Esophagus squamous epithelium (tissue), 4 donors: ENCODE measurements around the gene ZNF541.

Source experiments
- POLR2A ChIP-seq, 4 donors: fragments of 450-650 bp; IDR thresholded peaks; one replicate each; pipeline ENCODE4 v1.6.1; 2017; ENCODE audit warnings: antibody characterized with exemption in 4 of 4, mild to moderate bottlenecking in 4 of 4, moderate library complexity in 3 of 4
- TF ChIP-seq, protein P1 (sequence below), 6 experiments: fragments of 450-650 bp in 4 of 6; fragments of 200-600 bp in 2 of 6; sonication (generic) in 2 of 6; IDR thresholded peaks; one replicate each; pipeline ENCODE4 v1.5.1; 2016 to 2019; ENCODE audit warnings: antibody characterized with exemption in 6 of 6, mild to moderate bottlenecking in 4 of 6, moderate library complexity in 4 of 6

DNA sequence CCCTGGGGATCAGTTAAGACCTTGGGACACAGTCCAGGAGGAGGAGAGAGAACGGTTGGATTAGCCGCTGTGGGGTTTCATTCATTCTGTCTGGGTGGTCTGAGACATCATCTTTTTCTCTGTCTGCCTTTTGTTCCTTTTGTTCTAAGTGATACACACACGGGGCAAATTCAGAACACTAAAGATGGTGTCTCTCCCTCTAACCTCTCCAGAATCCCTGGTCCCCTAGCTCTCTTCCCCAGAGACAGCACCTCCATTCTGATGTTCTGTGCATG lies 41.0 kb upstream of the ZNF541 start:
- TF ChIP-seq, protein P1, sequence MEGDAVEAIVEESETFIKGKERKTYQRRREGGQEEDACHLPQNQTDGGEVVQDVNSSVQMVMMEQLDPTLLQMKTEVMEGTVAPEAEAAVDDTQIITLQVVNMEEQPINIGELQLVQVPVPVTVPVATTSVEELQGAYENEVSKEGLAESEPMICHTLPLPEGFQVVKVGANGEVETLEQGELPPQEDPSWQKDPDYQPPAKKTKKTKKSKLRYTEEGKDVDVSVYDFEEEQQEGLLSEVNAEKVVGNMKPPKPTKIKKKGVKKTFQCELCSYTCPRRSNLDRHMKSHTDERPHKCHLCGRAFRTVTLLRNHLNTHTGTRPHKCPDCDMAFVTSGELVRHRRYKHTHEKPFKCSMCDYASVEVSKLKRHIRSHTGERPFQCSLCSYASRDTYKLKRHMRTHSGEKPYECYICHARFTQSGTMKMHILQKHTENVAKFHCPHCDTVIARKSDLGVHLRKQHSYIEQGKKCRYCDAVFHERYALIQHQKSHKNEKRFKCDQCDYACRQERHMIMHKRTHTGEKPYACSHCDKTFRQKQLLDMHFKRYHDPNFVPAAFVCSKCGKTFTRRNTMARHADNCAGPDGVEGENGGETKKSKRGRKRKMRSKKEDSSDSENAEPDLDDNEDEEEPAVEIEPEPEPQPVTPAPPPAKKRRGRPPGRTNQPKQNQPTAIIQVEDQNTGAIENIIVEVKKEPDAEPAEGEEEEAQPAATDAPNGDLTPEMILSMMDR (IDR thresholded peaks at IDR 0.05): no peak
- TF ChIP-seq POLR2A (IDR thresholded peaks at IDR 0.05): no peak
